GM23248 (cell line): ENCODE data around the gene EMP1. TPM values are rescaled to one million over a fixed set of nuclear protein-coding genes. Genes with fewer than 3 reads are reported as not detected.

ENCODE experiments used
- DNase-seq: peaks from one replicate; pipeline ENCODE4 v3.0.0-alpha.2; 2015
- H2AFZ ChIP-seq: fragments of 200-600 bp; sonication (generic); 2 replicates; pipeline ENCODE4 v1.6.1; 2016; ENCODE audit warnings: antibody characterized with exemption
- H3F3A ChIP-seq: fragments of 200-600 bp; sonication (generic); 2 replicates; pipeline ENCODE4 v1.6.1; 2016; ENCODE audit warnings: mild to moderate bottlenecking, antibody characterized with exemption, mixed run types; ENCODE audit not compliant: insufficient read depth
- H3K27ac ChIP-seq: fragments of 200-600 bp; sonication (generic); 2 replicates; pipeline ENCODE4 v1.5.1; 2016; ENCODE audit warnings: mild to moderate bottlenecking
- H3K27me3 ChIP-seq: fragments of 200-600 bp; sonication (generic); replicated peaks from 2 replicates; pipeline ENCODE4 v1.6.1; 2016; ENCODE audit warnings: mild to moderate bottlenecking; ENCODE audit not compliant: insufficient read depth
- H3K36me3 ChIP-seq: fragments of 200-600 bp; sonication (generic); 2 replicates; pipeline ENCODE4 v1.6.1; 2016; ENCODE audit warnings: low read depth, mild to moderate bottlenecking
- H3K4me1 ChIP-seq: fragments of 200-600 bp; sonication (generic); 2 replicates; pipeline ENCODE4 v1.6.1; 2016; ENCODE audit warnings: mild to moderate bottlenecking; ENCODE audit not compliant: insufficient read depth
- H3K4me2 ChIP-seq: fragments of 200-600 bp; sonication (generic); one replicate; pipeline ENCODE4 v1.6.1; 2016; ENCODE audit warnings: mild to moderate bottlenecking; ENCODE audit not compliant: unreplicated experiment
- H3K4me3 ChIP-seq: fragments of 200-600 bp; sonication (generic); 2 replicates; pipeline ENCODE4 v1.5.1; 2016; ENCODE audit warnings: mild to moderate bottlenecking
- H3K79me2 ChIP-seq: fragments of 200-600 bp; sonication (generic); 2 replicates; pipeline ENCODE4 v1.6.1; 2016; ENCODE audit warnings: mild to moderate bottlenecking; ENCODE audit not compliant: insufficient read depth
- H3K9ac ChIP-seq: fragments of 200-600 bp; sonication (generic); 2 replicates; pipeline ENCODE4 v1.6.1; 2016; ENCODE audit warnings: mild to moderate bottlenecking
- H3K9me2 ChIP-seq: fragments of 200-600 bp; sonication (generic); 2 replicates; pipeline ENCODE4 v1.6.1; 2016; ENCODE audit warnings: mixed run types, mild to moderate bottlenecking, moderate library complexity; ENCODE audit not compliant: insufficient read depth
- H3K9me3 ChIP-seq: fragments of 200-600 bp; sonication (generic); one replicate; pipeline ENCODE4 v1.6.1; 2017; ENCODE audit warnings: low read depth
- H4K20me1 ChIP-seq: fragments of 200-600 bp; sonication (generic); 2 replicates; pipeline ENCODE4 v1.6.0; 2016; ENCODE audit not compliant: insufficient read depth
- EZH2 ChIP-seq: fragments of 200-600 bp; sonication (generic); IDR thresholded peaks from 2 replicates; pipeline ENCODE4 v1.6.1; 2018; ENCODE audit warnings: antibody characterized with exemption, mild to moderate bottlenecking; ENCODE audit not compliant: insufficient read depth, poor library complexity, severe bottlenecking
- EZH2phosphoT487 ChIP-seq: fragments of 200-600 bp; sonication (generic); IDR thresholded peaks from 2 replicates; pipeline ENCODE4 v1.6.1; 2018; ENCODE audit warnings: antibody characterized with exemption, moderate library complexity, mild to moderate bottlenecking, low read depth; ENCODE audit not compliant: insufficient read depth
- WGBS, 2 experiments: methylation state at CpG; one replicate each; pipeline ENCODE4 v1.1.6; 2015 to 2017; ENCODE audit warnings: low lambda C conversion rate in 2 of 2, low coverage in 1 of 2; ENCODE audit errors: missing lambda C conversion rate in 2 of 2; 5-methylcytosine and 5-hydroxymethylcytosine counted together
- in situ Hi-C: fragments of 300-500 bp; cut with MboI; formaldehyde crosslinking; loops from 2 replicates; pipeline ENCODE4 v1.15.0; 2020
- polyA plus RNA-seq: library from polyadenylated mRNA; unstranded; fragments of >200 nt; fragmentation: Nextera tagmentation; extraction: Ambion mirVana; gene quantifications from 2 replicates; pipeline ENCODE4 v1.2.1, GENCODE V29; 2016
- total RNA-seq: library from RNA; depleted of rRNA; stranded (reverse); fragments of >200 nt; shearing (Covaris generic); gene quantifications from 2 replicates; pipeline ENCODE4 v1.2.3, GENCODE V29; 2014

Gene EMP1
- total and polyA plus RNA-seq, 2 experiments from 2014 or later: 518 to 631 TPM

- DNase-seq: no peak
- H3K79me2 ChIP-seq: no peaks in the 10 kb centered on the region
- H3K9me2 ChIP-seq: no peaks in the 10 kb centered on the region
- H3K4me3 ChIP-seq: no peak overlapping the region
- in situ Hi-C loops: no loop called here
- no peak overlapping the region for H3K27ac ChIP-seq
- H2AFZ ChIP-seq: no peak overlapping the region
- TF ChIP-seq EZH2phosphoT487: no peak
- TF ChIP-seq EZH2: no peak
- H3K4me2 ChIP-seq: no peak overlapping the region
- H3K36me3 ChIP-seq: no peaks in the 10 kb centered on the region
- no peaks in the 10 kb centered on the region for H4K20me1 ChIP-seq
- no peaks in the 10 kb centered on the region for H3F3A ChIP-seq
- H3K9me3 ChIP-seq: no peaks in the 10 kb centered on the region
- no peak overlapping the region for H3K9ac ChIP-seq
- 92 to 94% methylated on average over 2 of the region's 2 CpGs for WGBS, 2 experiments
- no peaks in the 10 kb centered on the region for H3K27me3 ChIP-seq
- H3K4me1 ChIP-seq: no peaks in the 10 kb centered on the region
These were observed 45.4 kb downstream of the EMP1 start for GRCh38 chr12:13241833-13242488.

- H3K36me3 ChIP-seq: no peaks in the 10 kb centered on the region
- H3K4me1 ChIP-seq: no peaks in the 10 kb centered on the region
- no peaks in the 10 kb centered on the region for H3K27me3 ChIP-seq
- no peak overlapping the region for H3K4me2 ChIP-seq
- TF ChIP-seq EZH2phosphoT487 (no peak), EZH2 (no peak)
- H3K27ac ChIP-seq: no peak overlapping the region
- DNase-seq: no peak
- no peaks in the 10 kb centered on the region for H3K9me2 ChIP-seq
- WGBS, 2 experiments: 77 to 80% methylated on average over 4 of the region's 4 CpGs
- no peaks in the 10 kb centered on the region for H3F3A ChIP-seq
- in situ Hi-C loops: no loop called here
- H3K79me2 ChIP-seq: no peaks in the 10 kb centered on the region
- no peak overlapping the region for H2AFZ ChIP-seq
- no peaks in the 10 kb centered on the region for H4K20me1 ChIP-seq
- no peak overlapping the region for H3K9ac ChIP-seq
- H3K9me3 ChIP-seq: no peaks in the 10 kb centered on the region
- no peak overlapping the region for H3K4me3 ChIP-seq
These were observed 46.4 kb downstream of the EMP1 start for GRCh38 chr12:13242936-13243335.

- Histone ChIP-seq H3K27ac (no peak overlapping the region), H3K9me2 (no peaks in the 10 kb centered on the region), H3K27me3 (no peaks in the 10 kb centered on the region), H3K9ac (no peak overlapping the region), H3K4me3 (no peak overlapping the region), H4K20me1 (no peaks in the 10 kb centered on the region), H3K4me2 (no peak overlapping the region), H3K4me1 (no peaks in the 10 kb centered on the region), H3K36me3 (no peaks in the 10 kb centered on the region), H3K79me2 (no peaks in the 10 kb centered on the region), H3F3A (no peaks in the 10 kb centered on the region), H2AFZ (no peak overlapping the region), H3K9me3 (no peaks in the 10 kb centered on the region)
- 33 to 59% methylated on average over 1 of the region's 1 CpG for WGBS, 2 experiments
- no peak for DNase-seq
- in situ Hi-C loops: no loop called here
- TF ChIP-seq EZH2phosphoT487 (no peak), EZH2 (no peak)
These were observed 47.1 kb downstream of the EMP1 start for GRCh38 chr12:13243516-13244070.

- no peaks in the 10 kb centered on the region for H3K27me3 ChIP-seq
- H4K20me1 ChIP-seq: no peaks in the 10 kb centered on the region
- peaks cover 14% of the 10 kb centered on the region for H3K4me1 ChIP-seq
- DNase-seq: no peak
- H3K9me2 ChIP-seq: no peaks in the 10 kb centered on the region
- H3K4me2 ChIP-seq: no peak overlapping the region
- H3K79me2 ChIP-seq: no peaks in the 10 kb centered on the region
- H3F3A ChIP-seq: peaks cover 7% of the 10 kb centered on the region
- TF ChIP-seq EZH2 (no peak), EZH2phosphoT487 (no peak)
- no peak overlapping the region for H3K27ac ChIP-seq
- H2AFZ ChIP-seq: no peak overlapping the region
- no peak overlapping the region for H3K4me3 ChIP-seq
- 68 to 70% methylated on average over 3 of the region's 3 CpGs for WGBS, 2 experiments
- no peaks in the 10 kb centered on the region for H3K9me3 ChIP-seq
- H3K36me3 ChIP-seq: no peaks in the 10 kb centered on the region
- H3K9ac ChIP-seq: no peak overlapping the region
- in situ Hi-C loops: no loop called here
These were observed 51.1 kb downstream of the EMP1 start for GRCh38 chr12:13247596-13247995.
